Breast epithelium (tissue), 4 donors: ENCODE measurements around the gene PRMT5. TPM values are rescaled to one million over a fixed set of nuclear protein-coding genes. Genes with fewer than 3 reads are reported as not detected.

Experiments used
- DNase-seq, 2 donors: peaks; one replicate each; pipeline ENCODE4 v3.0.0-alpha.2; 2019; ENCODE audit warnings: low spot score in 2 of 2
- H3K27ac ChIP-seq, 2 donors: fragments of 200-600 bp; sonication (generic) in 1 of 2; one replicate each; pipeline ENCODE4 v1.5.1; 2016 to 2019; ENCODE audit warnings: mild to moderate bottlenecking in 1 of 2
- H3K27me3 ChIP-seq, 2 donors: fragments of 200-600 bp; sonication (generic) in 1 of 2; one replicate each; pipeline versions ENCODE4 v1.5.1 to v1.6.0; 2017 to 2019; ENCODE audit warnings: control low read depth in 1 of 2, mild to moderate bottlenecking in 1 of 2
- H3K36me3 ChIP-seq: fragments of 200-600 bp; one replicate; pipeline ENCODE4 v1.5.1; 2019
- H3K4me1 ChIP-seq, 2 donors: fragments of 200-600 bp; sonication (generic); one replicate each; pipeline ENCODE4 v1.5.1; 2016 to 2019; ENCODE audit warnings: control low read depth in 1 of 2
- H3K4me3 ChIP-seq, 3 donors: fragments of 200-600 bp; sonication (generic); 1 replicate in 2 of 3; 2 replicates in 1 of 3; pipeline ENCODE4 v1.5.1; 2016 to 2019; ENCODE audit warnings: mild to moderate bottlenecking in 3 of 3, moderate library complexity in 2 of 3
- H3K9me3 ChIP-seq, 2 donors: fragments of 200-600 bp; sonication (generic) in 1 of 2; one replicate each; pipeline ENCODE4 v1.5.1; 2016 to 2019; ENCODE audit warnings: control low read depth in 1 of 2
- CTCF ChIP-seq, 3 donors: fragments of 450-650 bp; IDR thresholded peaks; one replicate each; pipeline ENCODE4 v1.5.1; 2016 to 2017; ENCODE audit warnings: antibody characterized with exemption in 3 of 3, mild to moderate bottlenecking in 3 of 3, moderate library complexity in 3 of 3
- POLR2A ChIP-seq: fragments of 450-650 bp; IDR thresholded peaks from one replicate; pipeline ENCODE4 v1.6.1; 2016; ENCODE audit warnings: antibody characterized with exemption, mild to moderate bottlenecking, moderate library complexity
- POLR2AphosphoS5 ChIP-seq, 3 donors: sonication (generic); formaldehyde crosslinking; IDR thresholded peaks; one replicate each; pipeline ENCODE4 v1.6.1; 2017; ENCODE audit warnings: antibody characterized with exemption in 3 of 3
- intact Hi-C: fragments of 100-400 bp; cut with DNase I; formaldehyde crosslinking; loops from one replicate; pipeline ENCODE4 v1.15.1; 2023; ENCODE audit warnings: low total_unique reads
- total RNA-seq, 3 donors: library from RNA; depleted of rRNA; stranded (reverse); fragments of >200 nt; gene quantifications; one replicate each; pipeline ENCODE4 v1.1.0, GENCODE V29; 2016

Gene PRMT5
- total RNA-seq, 3 donors from 2014 or later: 48.6 to 80.6 (median 71.4) TPM

GRCh38 chr14:22903742-22904087 is 25.5 kb downstream of the PRMT5 start:
- no peaks in the 10 kb centered on the region for H3K27me3 ChIP-seq
- peak overlapping the region; percentile 67 to 79 for H3K27ac ChIP-seq
- H3K4me1 ChIP-seq: no peaks in the 10 kb centered on the region
- TF ChIP-seq CTCF (IDR thresholded peaks at IDR 0.05): no peak
- TF ChIP-seq POLR2AphosphoS5 (IDR thresholded peaks at IDR 0.05): no peak
- TF ChIP-seq POLR2A: no peak
- H3K9me3 ChIP-seq: no peaks in the 10 kb centered on the region
- intact Hi-C loops: no loop called here
- DNase-seq: no peak
- no peak overlapping the region for H3K4me3 ChIP-seq
- peaks cover 10% of the 10 kb centered on the region for H3K36me3 ChIP-seq

GRCh38 chr14:22901799-22902198 is 27.4 kb downstream of the PRMT5 start:
- intact Hi-C loops: no loop called here
- no peak for TF ChIP-seq CTCF (IDR thresholded peaks at IDR 0.05)
- no peak for TF ChIP-seq POLR2A
- no peak for TF ChIP-seq POLR2AphosphoS5 (IDR thresholded peaks at IDR 0.05)
- Histone ChIP-seq H3K4me1 (no peaks in the 10 kb centered on the region), H3K36me3 (peaks cover 5% of the 10 kb centered on the region), H3K27me3 (no peaks in the 10 kb centered on the region), H3K9me3 (no peaks in the 10 kb centered on the region), H3K27ac (peak overlapping the region in 1 of 2 donors; percentile 67), H3K4me3 (no peak overlapping the region)
- no peak for DNase-seq

- H3K36me3 ChIP-seq: peaks cover 5% of the 10 kb centered on the region
- H3K4me1 ChIP-seq: no peaks in the 10 kb centered on the region
- no peaks in the 10 kb centered on the region for H3K27me3 ChIP-seq
- H3K4me3 ChIP-seq: no peak overlapping the region
- peak in 2 of 3 donors; percentile 26 to 28 for TF ChIP-seq CTCF (IDR thresholded peaks at IDR 0.05)
- TF ChIP-seq POLR2AphosphoS5 (IDR thresholded peaks at IDR 0.05): no peak
- H3K9me3 ChIP-seq: no peaks in the 10 kb centered on the region
- intact Hi-C loops: no loop called here
- peak overlapping the region; percentile 19 to 35 for H3K27ac ChIP-seq
- no peak for DNase-seq
These were observed 28.9 kb downstream of the PRMT5 start for GRCh38 chr14:22900081-22900799.

GRCh38 chr14:22898302-22899090 is 30.7 kb downstream of the PRMT5 start:
- no peaks in the 10 kb centered on the region for H3K36me3 ChIP-seq
- no peaks in the 10 kb centered on the region for H3K9me3 ChIP-seq
- intact Hi-C loops: no loop called here
- H3K27ac ChIP-seq: no peak overlapping the region
- H3K4me3 ChIP-seq: no peak overlapping the region
- H3K27me3 ChIP-seq: no peaks in the 10 kb centered on the region
- H3K4me1 ChIP-seq: no peaks in the 10 kb centered on the region
- no peak for DNase-seq
- TF ChIP-seq CTCF (IDR thresholded peaks at IDR 0.05) (no peak), POLR2AphosphoS5 (IDR thresholded peaks at IDR 0.05) (no peak), POLR2A (no peak)

- H3K9me3 ChIP-seq: no peaks in the 10 kb centered on the region
- intact Hi-C loops: no loop called here
- H3K4me3 ChIP-seq: no peak overlapping the region
- DNase-seq: no peak
- H3K27me3 ChIP-seq: no peaks in the 10 kb centered on the region
- TF ChIP-seq CTCF (IDR thresholded peaks at IDR 0.05): no peak
- TF ChIP-seq POLR2AphosphoS5 (IDR thresholded peaks at IDR 0.05): no peak
- no peak for TF ChIP-seq POLR2A
- no peak overlapping the region for H3K27ac ChIP-seq
- no peaks in the 10 kb centered on the region for H3K4me1 ChIP-seq
- H3K36me3 ChIP-seq: no peaks in the 10 kb centered on the region
These were observed 31.8 kb downstream of the PRMT5 start for GRCh38 chr14:22897357-22897756.
